Ovary (tissue), 9 donors: ENCODE data around the gene FCN2. TPM values are rescaled to one million over a fixed set of nuclear protein-coding genes. Genes with fewer than 3 reads are reported as not detected.
A peak's percentile ranks its signal among the peaks of the same experiment; 100 is the strongest.

Source experiments
- DNase-seq, 5 donors: peaks; one replicate each; pipeline ENCODE4 v3.0.0-alpha.2; 2019 to 2020
- H3K27ac ChIP-seq, 2 donors: fragments of 200-600 bp; one replicate each; pipeline versions ENCODE4 v1.5.1 to v1.8.0; 2019 to 2022
- H3K27me3 ChIP-seq: fragments of 200-600 bp; one replicate; pipeline ENCODE4 v1.8.0; 2022
- H3K36me3 ChIP-seq: fragments of 200-600 bp; sonication (generic); one replicate; pipeline ENCODE4 v1.5.1; 2019
- H3K4me1 ChIP-seq: one replicate; pipeline ENCODE4 v1.8.1; 2013; ENCODE audit warnings: mild to moderate bottlenecking, moderate library complexity; ENCODE audit not compliant: insufficient read depth
- H3K4me3 ChIP-seq: fragments of 200-600 bp; sonication (generic); one replicate; pipeline ENCODE4 v1.5.1; 2017
- H3K9me3 ChIP-seq, 2 donors: fragments of 200-600 bp in 1 of 2; sonication (generic) in 1 of 2; one replicate each; pipeline versions ENCODE4 v1.5.1 to v1.8.1; 2013 to 2019; ENCODE audit warnings: mild to moderate bottlenecking in 1 of 2, moderate library complexity in 1 of 2
- EP300 ChIP-seq: sonication (generic); formaldehyde crosslinking; IDR thresholded peaks from one replicate; pipeline ENCODE4 v1.6.1; 2017; ENCODE audit warnings: antibody characterized with exemption
- POLR2A ChIP-seq: fragments of 450-650 bp; IDR thresholded peaks from one replicate; pipeline ENCODE4 v1.6.1; 2017; ENCODE audit warnings: antibody characterized with exemption, mild to moderate bottlenecking, moderate library complexity
- WGBS, 3 donors: extraction: QIAGEN DNeasy Blood & Tissue Kit in 1 of 3; methylation state at CpG; one replicate each; pipeline versions ENCODE4 v1.1.5 to v1.1.7; 2013 to 2017; 5-methylcytosine and 5-hydroxymethylcytosine counted together
- intact Hi-C, 4 donors: fragments of 100-400 bp; cut with DNase I; formaldehyde crosslinking; loops; one replicate each; pipeline versions ENCODE4 v1.11.0 to v1.15.1; 2022 to 2023
- polyA plus RNA-seq, 2 donors: library from polyadenylated mRNA; stranded (reverse); fragments of 200-250 nt in 1 of 2; fragments of 350-450 nt in 1 of 2; fragmentation: Illumina TruSeq in 1 of 2; extraction: RNeasy Lipid Tissue Mini Kit (QIAGEN cat#74804) in 1 of 2; gene quantifications; one replicate each; pipeline ENCODE4 v1.2.3, GENCODE V29; 2013 to 2014
- total RNA-seq, 7 donors: library from RNA; depleted of rRNA in 2 of 7; stranded (reverse); fragments of >200 nt in 2 of 7; fragmentation: NEBNext Ultra II Directional in 3 of 7; extraction: Animal tissue kit (Norgen Biotek cat#: 25700) in 3 of 7; gene quantifications; one replicate each; pipeline versions ENCODE4 v1.1.0 to v1.2.4, GENCODE V29; 2016 to 2023
- TF ChIP-seq, protein P1 (sequence below), 3 donors: fragments of 450-650 bp in 2 of 3; fragments of 200-600 bp in 1 of 3; IDR thresholded peaks; one replicate each; pipeline versions ENCODE4 v1.5.1 to v1.8.0; 2016 to 2022; ENCODE audit warnings: antibody characterized with exemption in 3 of 3, mild to moderate bottlenecking in 1 of 3
- donor health status: DM: no; HTN: no; CAD: no; lungs with moderate emphysema.
- donor health status: DM: no; HTN: no; CAD: no.
- donor health status: Bipolar disorder and iron deficiency.
- donor health status: DM: yes; HTN: yes; CAD: no.
- donor health status: DM: no; HTN: no; CAD: no.
- donor health status: DM: yes; HTN: yes; CAD: no.

FCN2 gene
- total and polyA plus RNA-seq, 9 donors, result 0.23 to 1.1 (median 0.33) TPM; not detected in 4

GRCh38 chr9:134895097-134895496, 14.5 kb downstream of the FCN2 start:
- peak in 2 of 5 donors; percentile 12 to 19 for DNase-seq
- TF ChIP-seq, protein P1, sequence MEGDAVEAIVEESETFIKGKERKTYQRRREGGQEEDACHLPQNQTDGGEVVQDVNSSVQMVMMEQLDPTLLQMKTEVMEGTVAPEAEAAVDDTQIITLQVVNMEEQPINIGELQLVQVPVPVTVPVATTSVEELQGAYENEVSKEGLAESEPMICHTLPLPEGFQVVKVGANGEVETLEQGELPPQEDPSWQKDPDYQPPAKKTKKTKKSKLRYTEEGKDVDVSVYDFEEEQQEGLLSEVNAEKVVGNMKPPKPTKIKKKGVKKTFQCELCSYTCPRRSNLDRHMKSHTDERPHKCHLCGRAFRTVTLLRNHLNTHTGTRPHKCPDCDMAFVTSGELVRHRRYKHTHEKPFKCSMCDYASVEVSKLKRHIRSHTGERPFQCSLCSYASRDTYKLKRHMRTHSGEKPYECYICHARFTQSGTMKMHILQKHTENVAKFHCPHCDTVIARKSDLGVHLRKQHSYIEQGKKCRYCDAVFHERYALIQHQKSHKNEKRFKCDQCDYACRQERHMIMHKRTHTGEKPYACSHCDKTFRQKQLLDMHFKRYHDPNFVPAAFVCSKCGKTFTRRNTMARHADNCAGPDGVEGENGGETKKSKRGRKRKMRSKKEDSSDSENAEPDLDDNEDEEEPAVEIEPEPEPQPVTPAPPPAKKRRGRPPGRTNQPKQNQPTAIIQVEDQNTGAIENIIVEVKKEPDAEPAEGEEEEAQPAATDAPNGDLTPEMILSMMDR (IDR thresholded peaks at IDR 0.05), result no peak
- H3K36me3 ChIP-seq, result no peaks in the 10 kb centered on the region
- H3K9me3 ChIP-seq, result no peaks in the 10 kb centered on the region
- H3K4me3 ChIP-seq, result no peak overlapping the region
- H3K4me1 ChIP-seq, result peaks cover 23% of the 10 kb centered on the region
- 28 to 35% (median 34%) methylated on average over 3 of the region's 3 CpGs for WGBS, 3 donors
- H3K27me3 ChIP-seq, result no peaks in the 10 kb centered on the region
- H3K27ac ChIP-seq, result peak overlapping the region in 1 of 2 donors; percentile 82
- intact Hi-C loops, result no loop called here

DNA sequence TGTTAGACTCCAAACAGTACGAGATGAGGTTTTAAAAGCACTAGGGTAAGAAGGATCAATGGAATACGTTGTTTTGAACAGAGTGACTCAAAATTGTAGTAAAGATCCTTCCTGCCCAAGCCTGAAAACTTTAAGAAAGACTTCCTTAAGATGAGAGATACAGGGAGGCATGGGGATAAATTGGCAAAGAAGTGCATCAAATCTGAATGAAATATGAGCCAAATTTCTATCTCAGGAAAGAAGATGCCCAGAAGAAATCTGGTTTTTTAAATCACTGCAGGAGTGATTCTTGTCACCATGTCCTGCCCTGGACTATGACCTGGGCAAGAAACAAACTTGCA, 14.9 kb downstream of the FCN2 start:
- Histone ChIP-seq H3K36me3 (no peaks in the 10 kb centered on the region), H3K4me1 (peaks cover 23% of the 10 kb centered on the region), H3K27ac (peak overlapping the region in 1 of 2 donors; percentile 82), H3K9me3 (no peaks in the 10 kb centered on the region), H3K4me3 (no peak overlapping the region), H3K27me3 (no peaks in the 10 kb centered on the region)
- DNase-seq, result no peak
- TF ChIP-seq EP300, result no peak
- TF ChIP-seq POLR2A, result no peak
- TF ChIP-seq, protein P1 (IDR thresholded peaks at IDR 0.05), result no peak
- intact Hi-C loops, result no loop called here
- WGBS, 3 donors, result 13 to 28% (median 16%) methylated on average over 2 of the region's 2 CpGs

- TF ChIP-seq, protein P1 (IDR thresholded peaks at IDR 0.05), result no peak
- peak; percentile 46 for TF ChIP-seq EP300
- peak; percentile 17 for TF ChIP-seq POLR2A
- DNase-seq, result peak; percentile 87 to 94 (median 91)
- H3K9me3 ChIP-seq, result no peaks in the 10 kb centered on the region
- H3K4me1 ChIP-seq, result peaks cover 23% of the 10 kb centered on the region
- H3K27me3 ChIP-seq, result no peaks in the 10 kb centered on the region
- WGBS, 3 donors, result 4 to 8% (median 6%) methylated on average over 13 to 14 of the region's 14 CpGs
- intact Hi-C loops, result no loop called here
- H3K4me3 ChIP-seq, result no peak overlapping the region
- no peaks in the 10 kb centered on the region for H3K36me3 ChIP-seq
- peak overlapping the region; percentile 17 to 82 for H3K27ac ChIP-seq
These were observed 15.6 kb downstream of the FCN2 start for GRCh38 chr9:134895908-134896833.

- Histone ChIP-seq H3K27ac (peak overlapping the region; percentile 17 to 82), H3K9me3 (no peaks in the 10 kb centered on the region), H3K4me1 (peaks cover 23% of the 10 kb centered on the region), H3K36me3 (no peaks in the 10 kb centered on the region), H3K4me3 (no peak overlapping the region), H3K27me3 (no peaks in the 10 kb centered on the region)
- DNase-seq, result peak in 1 of 5 donors; percentile 24
- 27 to 30% (median 28%) methylated on average over 14 of the region's 14 CpGs for WGBS, 3 donors
- TF ChIP-seq, protein P1 (IDR thresholded peaks at IDR 0.05), result no peak
- no peak for TF ChIP-seq EP300
- no peak for TF ChIP-seq POLR2A
- intact Hi-C loops, result loop anchor here in 1 of 4 donors (1.0 kb wide), 1 partner anchor 18 kb away; no protein-coding TSS in a partner anchor
These were observed 16.4 kb downstream of the FCN2 start for GRCh38 chr9:134896834-134897583.
